Naive B cell (primary cell): Measurements from ENCODE around the gene CRAMP1. TPM values are rescaled to one million over a fixed set of nuclear protein-coding genes. Genes with fewer than 3 reads are reported as not detected.

Experiments used
- ATAC-seq, 2 donors: fragments of 150-1000 bp; cut with Tn5 transposase; 2 replicates each; pipeline ENCODE4 v1.10.0; 2021; ENCODE audit warnings: low read depth in 2 of 2, mild to moderate bottlenecking in 2 of 2, moderate library complexity in 2 of 2
- DNase-seq: peaks from one replicate; pipeline ENCODE4 v3.0.0; 2022
- H3K27ac Mint-ChIP-seq, 6 donors: one replicate each; pipeline ENCODE4 v1.8.0; 2020 to 2022; ENCODE audit warnings: mild to moderate bottlenecking in 6 of 6, mixed read lengths in 6 of 6, moderate library complexity in 5 of 6, inconsistent platforms in 2 of 6
- H3K27me3 Mint-ChIP-seq, 3 donors: one replicate each; pipeline ENCODE4 v1.8.0; 2021 to 2022; ENCODE audit warnings: mixed read lengths in 3 of 3, mild to moderate bottlenecking in 1 of 3
- H3K36me3 Mint-ChIP-seq, 2 donors: one replicate each; pipeline ENCODE4 v1.8.0; 2020 to 2022; ENCODE audit warnings: mixed read lengths in 2 of 2, inconsistent platforms in 1 of 2, mild to moderate bottlenecking in 1 of 2
- H3K4me1 Mint-ChIP-seq, 3 donors: one replicate each; pipeline ENCODE4 v1.8.0; 2020 to 2022; ENCODE audit warnings: mixed read lengths in 3 of 3, inconsistent platforms in 1 of 3, mild to moderate bottlenecking in 1 of 3, moderate library complexity in 1 of 3
- H3K4me3 Mint-ChIP-seq, 8 donors: one replicate each; pipeline ENCODE4 v1.8.0; 2020 to 2022; ENCODE audit warnings: mild to moderate bottlenecking in 8 of 8, mixed read lengths in 8 of 8, moderate library complexity in 8 of 8, inconsistent platforms in 2 of 8
- H3K9me3 Mint-ChIP-seq, 7 donors: one replicate each; pipeline ENCODE4 v1.8.0; 2020 to 2022; ENCODE audit warnings: mixed read lengths in 7 of 7, mild to moderate bottlenecking in 5 of 7, inconsistent platforms in 2 of 7, moderate library complexity in 1 of 7
- polyA plus RNA-seq, 6 donors: library from polyadenylated mRNA; unstranded; fragments of 300-500 nt; fragmentation: Illumina TruSeq; gene quantifications; one replicate each; pipeline ENCODE4 v1.2.3, GENCODE V29; 2021; ENCODE audit warnings: low read depth in 6 of 6

CRAMP1 gene
- polyA plus RNA-seq, 6 donors from 2014 or later, result 1.8 to 6.0 (median 2.2) TPM

DNA sequence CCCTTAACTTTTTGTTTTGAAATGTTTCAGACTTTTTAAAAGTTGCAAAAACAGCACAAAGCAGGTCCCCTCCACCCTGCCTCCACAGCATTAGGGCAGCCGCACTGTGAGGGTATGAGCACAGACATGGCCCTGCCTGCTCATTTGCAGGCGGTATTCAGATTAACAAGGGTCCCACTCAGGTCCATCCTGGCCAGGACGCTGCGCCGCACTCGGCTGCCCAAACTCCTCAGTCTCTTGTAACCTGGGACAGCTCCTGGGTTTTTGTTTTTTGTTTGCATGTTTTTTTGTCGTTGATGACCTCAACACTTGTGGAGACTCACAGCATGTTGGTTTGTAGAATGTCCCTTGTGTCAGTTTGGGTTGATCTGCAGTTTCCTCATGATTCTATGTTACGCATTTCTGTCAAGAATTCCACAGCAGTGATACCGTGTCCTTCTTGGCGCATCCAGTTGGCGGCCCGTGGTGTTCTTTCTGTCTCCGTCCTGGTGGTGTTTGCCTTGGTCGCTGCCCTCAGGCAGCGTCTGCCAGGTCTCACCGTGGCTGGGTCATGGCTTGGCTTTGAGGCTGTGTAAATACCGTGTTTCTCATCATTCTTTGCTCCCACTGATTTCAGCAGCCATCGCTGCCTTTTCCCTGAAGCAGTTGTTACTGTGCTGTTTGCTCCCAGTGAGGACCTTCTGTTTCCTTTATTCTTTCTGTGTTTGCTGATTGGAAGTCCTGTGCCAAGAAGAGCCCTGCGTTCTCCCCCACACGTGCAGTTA is 18.5 kb downstream of the CRAMP1 start:
- peak overlapping the region in 1 of 6 donors; percentile 63 for H3K27ac Mint-ChIP-seq
- no peak for DNase-seq
- ATAC-seq, result no peak
- H3K27me3 Mint-ChIP-seq, result no peaks in the 10 kb centered on the region
- peaks cover 7 to 12% of the 10 kb centered on the region in 2 donors for H3K36me3 Mint-ChIP-seq
- no peaks in the 10 kb centered on the region for H3K9me3 Mint-ChIP-seq
- H3K4me3 Mint-ChIP-seq, result no peak overlapping the region
- H3K4me1 Mint-ChIP-seq, result peaks cover 9 to 10% (median 10%) of the 10 kb centered on the region in 3 donors

- Mint-ChIP-seq H3K9me3 (no peaks in the 10 kb centered on the region), H3K27me3 (no peaks in the 10 kb centered on the region), H3K4me3 (no peak overlapping the region), H3K36me3 (peaks cover 7 to 12% of the 10 kb centered on the region in 2 donors), H3K27ac (peak overlapping the region in 1 of 6 donors; percentile 63), H3K4me1 (peaks cover 9 to 10% (median 10%) of the 10 kb centered on the region in 3 donors)
- ATAC-seq (no peak), DNase-seq (no peak)
Measured at GRCh38 chr16:1631230-1631629, 19.1 kb downstream of the CRAMP1 start.

- Mint-ChIP-seq H3K4me3 (no peak overlapping the region), H3K9me3 (no peaks in the 10 kb centered on the region), H3K4me1 (peaks cover 9 to 10% (median 10%) of the 10 kb centered on the region in 3 donors), H3K27ac (no peak overlapping the region), H3K36me3 (peaks cover under 1 to 12% of the 10 kb centered on the region in 2 donors), H3K27me3 (no peaks in the 10 kb centered on the region)
- DNase-seq (no peak), ATAC-seq (no peak)
Measured at GRCh38 chr16:1631931-1632637, 19.9 kb downstream of the CRAMP1 start.

- H3K36me3 Mint-ChIP-seq, result peaks cover 0 to 12% of the 10 kb centered on the region in 2 donors
- H3K27ac Mint-ChIP-seq, result no peak overlapping the region
- H3K9me3 Mint-ChIP-seq, result no peaks in the 10 kb centered on the region
- DNase-seq (no peak), ATAC-seq (no peak)
- H3K4me3 Mint-ChIP-seq, result no peak overlapping the region
- no peaks in the 10 kb centered on the region for H3K27me3 Mint-ChIP-seq
- peaks cover 9 to 10% (median 10%) of the 10 kb centered on the region in 3 donors for H3K4me1 Mint-ChIP-seq
Measured at GRCh38 chr16:1632638-1632970, 20.4 kb downstream of the CRAMP1 start.

DNA sequence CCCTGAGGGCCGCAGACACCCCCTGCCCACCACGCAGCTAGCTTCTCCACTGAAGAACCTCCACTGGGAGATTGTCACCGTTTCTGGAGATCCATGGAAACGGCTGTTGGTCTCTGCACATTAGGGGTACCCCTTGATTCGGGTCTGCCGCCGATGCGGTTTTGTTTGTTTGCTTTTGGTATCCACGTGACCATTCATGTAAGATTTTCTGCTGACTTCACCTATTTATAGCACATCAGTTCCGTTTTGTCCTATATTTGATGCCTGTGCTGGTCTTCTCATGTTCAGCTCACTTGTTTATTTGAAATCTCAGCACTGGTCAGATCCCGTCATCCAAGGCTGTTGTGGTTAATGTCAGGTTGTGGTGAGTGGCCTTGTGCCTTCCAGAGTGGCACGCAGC is 21.1 kb downstream of the CRAMP1 start:
- no peaks in the 10 kb centered on the region for H3K9me3 Mint-ChIP-seq
- H3K36me3 Mint-ChIP-seq, result peaks cover 6 to 16% of the 10 kb centered on the region in 2 donors
- no peak for ATAC-seq

DNA sequence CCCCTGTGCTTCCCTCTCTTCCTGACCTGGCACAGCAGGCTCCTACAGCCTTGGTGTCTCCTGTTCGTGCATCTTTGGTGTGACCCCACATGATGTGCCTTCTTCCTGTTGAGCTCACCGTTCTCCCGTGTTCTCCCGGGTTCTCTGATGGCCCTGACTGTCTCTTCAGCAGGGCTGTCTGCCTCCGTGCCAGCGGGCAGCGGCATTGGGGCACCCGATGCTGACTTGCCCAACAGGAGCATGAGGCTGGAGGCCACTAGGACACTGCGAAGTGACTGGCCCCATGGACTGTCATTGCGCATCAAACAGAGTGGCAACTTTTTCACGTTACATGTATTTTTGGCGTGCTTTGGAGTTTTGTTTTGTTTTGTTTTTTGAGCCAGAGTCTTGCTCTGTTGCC is 22.4 kb downstream of the CRAMP1 start:
- DNase-seq, result no peak
- H3K27ac Mint-ChIP-seq, result peak overlapping the region in 3 of 6 donors; percentile 27 to 87 (median 77)
- no peaks in the 10 kb centered on the region for H3K9me3 Mint-ChIP-seq
- no peaks in the 10 kb centered on the region for H3K27me3 Mint-ChIP-seq
- peaks cover 8 to 27% of the 10 kb centered on the region in 2 donors for H3K36me3 Mint-ChIP-seq
- H3K4me1 Mint-ChIP-seq, result peaks cover 9 to 10% (median 10%) of the 10 kb centered on the region in 3 donors
- H3K4me3 Mint-ChIP-seq, result no peak overlapping the region
- ATAC-seq, result no peak

More for the DNA sequence above, 21.1 kb downstream of the CRAMP1 start:
- no peak for DNase-seq
- no peaks in the 10 kb centered on the region for H3K27me3 Mint-ChIP-seq
- no peak overlapping the region for H3K27ac Mint-ChIP-seq
- H3K4me1 Mint-ChIP-seq, result peaks cover 9 to 10% (median 10%) of the 10 kb centered on the region in 3 donors
- H3K4me3 Mint-ChIP-seq, result no peak overlapping the region

GRCh38 chr16:1635070-1635469 is 22.9 kb downstream of the CRAMP1 start:
- no peak for ATAC-seq
- Mint-ChIP-seq H3K27me3 (no peaks in the 10 kb centered on the region), H3K36me3 (peaks cover 8 to 27% of the 10 kb centered on the region in 2 donors), H3K27ac (no peak overlapping the region), H3K4me3 (no peak overlapping the region), H3K4me1 (peaks cover 9 to 10% (median 10%) of the 10 kb centered on the region in 3 donors), H3K9me3 (no peaks in the 10 kb centered on the region)
- DNase-seq, result no peak

DNA sequence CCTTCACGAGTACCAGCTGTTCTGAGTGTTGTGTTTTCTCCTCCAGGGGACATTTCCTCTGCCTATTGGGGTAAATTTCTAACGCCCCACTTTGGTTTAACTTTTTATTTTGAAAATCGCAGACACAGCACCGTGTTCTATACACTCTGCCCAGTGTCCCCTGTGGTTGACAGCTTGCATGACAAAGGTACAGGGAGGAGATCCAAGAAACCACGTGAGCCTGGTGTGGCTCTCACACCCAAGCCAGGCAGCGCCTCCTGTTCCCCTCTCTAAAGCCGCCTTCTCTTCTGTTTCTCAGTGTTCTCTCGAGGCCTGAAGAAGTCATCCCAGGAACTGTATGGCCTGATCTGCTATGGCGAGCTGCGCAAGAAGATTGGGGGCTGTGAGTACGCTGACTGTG is 25.4 kb downstream of the CRAMP1 start:
- Mint-ChIP-seq H3K9me3 (no peaks in the 10 kb centered on the region), H3K27me3 (no peaks in the 10 kb centered on the region), H3K27ac (no peak overlapping the region), H3K4me3 (no peak overlapping the region), H3K36me3 (peaks cover 9 to 34% of the 10 kb centered on the region in 2 donors), H3K4me1 (peaks cover 2 to 4% (median 4%) of the 10 kb centered on the region in 3 donors)
- DNase-seq (no peak), ATAC-seq (no peak)

DNA sequence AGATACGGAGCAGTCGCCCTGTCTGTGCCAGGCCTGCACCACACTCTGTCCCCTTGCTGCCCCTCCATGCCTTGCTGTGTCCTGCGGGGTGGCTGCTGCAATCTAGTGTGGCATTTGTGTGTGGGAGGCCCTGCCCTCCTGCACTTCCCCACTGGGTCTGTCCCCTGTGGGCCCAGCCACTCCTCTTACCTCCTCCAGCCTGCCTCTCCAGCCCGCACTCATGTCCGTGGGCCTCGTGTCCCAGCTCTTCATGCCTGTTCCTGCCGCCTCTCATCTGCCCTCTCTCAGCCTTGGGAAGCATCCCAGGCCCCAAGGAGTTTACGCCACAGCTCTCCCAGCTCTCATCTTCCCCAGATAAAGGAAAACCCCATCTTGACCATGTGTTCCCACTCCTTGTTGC is 26.6 kb downstream of the CRAMP1 start:
- H3K4me1 Mint-ChIP-seq, result peaks cover 0 to 6% (median 4%) of the 10 kb centered on the region in 3 donors
- H3K36me3 Mint-ChIP-seq, result peaks cover 15 to 34% of the 10 kb centered on the region in 2 donors
- no peak overlapping the region for H3K4me3 Mint-ChIP-seq
- H3K27ac Mint-ChIP-seq, result peak overlapping the region in 1 of 6 donors; percentile 39
- no peaks in the 10 kb centered on the region for H3K27me3 Mint-ChIP-seq
- no peaks in the 10 kb centered on the region for H3K9me3 Mint-ChIP-seq
- ATAC-seq (no peak), DNase-seq (no peak)

DNA sequence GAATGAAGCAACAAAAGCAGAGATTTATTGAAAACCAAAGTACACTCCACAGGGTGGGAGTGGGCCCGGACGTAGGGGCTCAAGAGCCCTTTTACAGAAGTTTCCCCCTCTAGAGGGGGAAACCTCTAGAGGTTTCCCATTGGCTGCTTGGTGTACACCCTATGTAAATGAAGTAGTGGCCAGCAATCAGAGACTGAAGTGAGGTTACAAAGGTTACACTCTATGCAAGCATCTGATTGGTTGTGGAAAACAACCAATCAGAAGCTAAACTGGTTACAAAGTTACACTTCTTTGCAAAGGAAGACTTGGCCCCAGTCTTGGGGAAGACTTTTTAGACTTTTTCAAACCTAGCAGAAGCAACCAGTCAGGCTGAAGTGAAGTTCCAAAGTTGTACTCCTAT is 27.1 kb downstream of the CRAMP1 start:
- no peaks in the 10 kb centered on the region for H3K9me3 Mint-ChIP-seq
- H3K27me3 Mint-ChIP-seq, result no peaks in the 10 kb centered on the region
- ATAC-seq (no peak), DNase-seq (no peak)
- peaks cover 5 to 11% (median 6%) of the 10 kb centered on the region in 3 donors for H3K4me1 Mint-ChIP-seq
- H3K4me3 Mint-ChIP-seq, result no peak overlapping the region
- H3K27ac Mint-ChIP-seq, result peak overlapping the region in 1 of 6 donors; percentile 81
- peaks cover 15 to 32% of the 10 kb centered on the region in 2 donors for H3K36me3 Mint-ChIP-seq

DNA sequence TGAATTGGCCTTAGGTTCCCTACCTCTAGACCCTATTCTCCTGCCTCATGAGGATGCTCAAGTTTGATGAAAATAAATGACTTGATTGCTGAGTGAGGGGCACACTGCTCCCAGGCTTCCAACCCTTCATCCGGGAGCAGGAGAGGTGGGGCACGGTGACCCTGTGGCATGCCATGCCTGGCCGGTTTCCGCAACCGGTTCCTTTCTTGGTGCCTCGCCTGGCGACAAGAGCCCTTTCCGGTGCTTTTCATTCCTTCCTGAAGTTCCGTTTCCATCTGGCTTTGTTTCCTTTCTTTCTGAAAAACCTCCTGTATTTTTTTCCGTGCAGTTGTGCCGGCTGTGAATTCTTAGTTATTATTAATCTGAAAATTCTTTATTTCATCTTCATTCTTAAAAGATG is 27.7 kb downstream of the CRAMP1 start:
- Mint-ChIP-seq H3K27me3 (no peaks in the 10 kb centered on the region), H3K4me3 (no peak overlapping the region), H3K4me1 (peaks cover 9 to 16% (median 11%) of the 10 kb centered on the region in 3 donors), H3K27ac (no peak overlapping the region), H3K36me3 (peaks cover 15 to 28% of the 10 kb centered on the region in 2 donors), H3K9me3 (no peaks in the 10 kb centered on the region)
- no peak for ATAC-seq
- no peak for DNase-seq

DNA sequence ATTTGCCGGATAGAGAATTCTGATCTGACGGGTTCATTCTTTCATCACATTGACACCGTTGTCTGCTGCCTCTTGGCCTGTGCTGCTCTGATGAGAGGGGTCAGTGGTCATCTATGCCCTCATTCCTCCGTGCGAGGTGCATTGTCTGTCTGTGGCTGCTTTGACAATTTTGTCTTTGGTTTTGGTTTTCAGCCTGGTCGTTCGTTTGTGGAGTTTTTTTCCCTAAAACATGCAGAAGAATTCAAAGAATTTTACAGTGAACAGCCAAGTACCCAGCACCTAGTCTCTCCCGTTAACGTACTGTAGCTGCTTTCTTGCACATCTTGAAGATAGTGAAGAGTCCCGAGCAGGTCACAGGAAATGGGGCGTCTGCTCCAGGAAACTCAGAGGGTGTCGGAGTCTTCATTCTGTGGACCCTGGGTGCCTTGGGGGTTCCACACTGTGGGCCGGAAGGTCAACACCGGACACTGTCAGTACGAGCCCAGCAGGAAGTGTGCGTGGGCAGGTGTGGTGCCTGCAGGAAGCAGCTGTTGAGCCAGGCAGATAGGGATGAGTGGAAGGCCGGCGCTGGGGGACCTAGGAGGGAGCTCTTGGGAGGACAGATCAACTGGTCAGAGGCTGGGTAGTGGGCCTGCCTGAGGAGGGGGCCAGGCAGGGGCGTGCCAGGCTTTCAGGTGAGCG is 28.2 kb downstream of the CRAMP1 start:
- no peaks in the 10 kb centered on the region for H3K27me3 Mint-ChIP-seq
- peak overlapping the region in 1 of 6 donors; percentile 45 for H3K27ac Mint-ChIP-seq
- DNase-seq, result no peak
- peaks cover 11 to 16% (median 11%) of the 10 kb centered on the region in 3 donors for H3K4me1 Mint-ChIP-seq
- no peak overlapping the region for H3K4me3 Mint-ChIP-seq
- no peak for ATAC-seq
- peaks cover 15 to 28% of the 10 kb centered on the region in 2 donors for H3K36me3 Mint-ChIP-seq
- H3K9me3 Mint-ChIP-seq, result no peaks in the 10 kb centered on the region

DNA sequence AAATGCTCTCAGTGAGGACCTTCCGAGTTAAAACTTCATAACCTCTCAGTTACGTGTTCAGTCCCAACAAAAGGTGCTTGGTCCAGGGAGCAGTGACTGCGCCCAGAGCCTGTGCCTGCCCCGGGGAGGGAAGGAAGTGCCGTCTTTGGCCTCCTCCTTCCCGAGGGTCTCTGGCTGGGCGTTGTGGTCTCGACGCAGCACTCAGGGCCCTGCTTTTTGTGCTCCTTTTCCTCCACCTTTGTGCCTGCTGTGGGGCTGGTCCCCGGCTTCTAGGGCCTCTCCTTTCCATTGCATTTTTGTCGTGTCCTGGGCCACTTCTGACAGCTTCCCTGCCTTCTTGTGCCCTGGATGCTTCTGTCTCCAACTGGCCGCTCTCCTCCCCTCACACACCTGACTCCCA is 29.1 kb downstream of the CRAMP1 start:
- H3K9me3 Mint-ChIP-seq, result no peaks in the 10 kb centered on the region
- no peaks in the 10 kb centered on the region for H3K27me3 Mint-ChIP-seq
- H3K4me3 Mint-ChIP-seq, result no peak overlapping the region
- ATAC-seq (no peak), DNase-seq (no peak)
- H3K4me1 Mint-ChIP-seq, result peaks cover 19 to 25% (median 19%) of the 10 kb centered on the region in 3 donors
- H3K27ac Mint-ChIP-seq, result peak overlapping the region in 1 of 6 donors; percentile 65
- peaks cover 15 to 28% of the 10 kb centered on the region in 2 donors for H3K36me3 Mint-ChIP-seq
